Brain microvascular endothelial cell (primary cell): ENCODE data around the gene TAB3.
A peak's percentile ranks its signal among the peaks of the same experiment; 100 is the strongest.

Source experiments
- DNase-seq: peaks from one replicate; pipeline ENCODE4 v3.0.0-alpha.2; 2020
- H3K27ac ChIP-seq: fragments of 250-450 bp; sonication (Bioruptor Pico); 2 replicates; pipeline ENCODE4 v1.5.1; 2020; ENCODE audit warnings: mild to moderate bottlenecking, moderate library complexity
- H3K27me3 ChIP-seq: fragments of 250-450 bp; sonication (Bioruptor Pico); replicated peaks from 2 replicates; pipeline ENCODE4 v1.5.1; 2020; ENCODE audit warnings: mild to moderate bottlenecking
- H3K36me3 ChIP-seq: fragments of 250-450 bp; sonication (Bioruptor Pico); replicated peaks from 2 replicates; pipeline ENCODE4 v1.5.1; 2020; ENCODE audit warnings: mild to moderate bottlenecking
- H3K4me3 ChIP-seq: 2 replicates; pipeline ENCODE4 v1.5.1; 2011; ENCODE audit warnings: low read depth, mild to moderate bottlenecking, control low read depth, low read length, moderate library complexity
- in situ Hi-C: cut with HindIII; loops from 2 replicates; pipeline ENCODE4 v1.10.0; 2017; ENCODE audit warnings: low sequenced_read_pairs, low pct_ligation_motif_present
- TF ChIP-seq, protein P1 (sequence below): IDR thresholded peaks from 2 replicates; pipeline ENCODE4 v1.5.1; 2011; ENCODE audit warnings: low read depth, mild to moderate bottlenecking, moderate library complexity, low read length, control low read depth, inconsistent platforms; ENCODE audit errors: missing control alignments

TAB3 gene

GRCh38 chrX:30893206-30893605 is 4.2 kb upstream of the TAB3 start:
- Histone ChIP-seq H3K4me3 (no peak overlapping the region), H3K27ac (no peak overlapping the region), H3K27me3 (no peaks in the 10 kb centered on the region), H3K36me3 (no peaks in the 10 kb centered on the region)
- TF ChIP-seq, protein P1, sequence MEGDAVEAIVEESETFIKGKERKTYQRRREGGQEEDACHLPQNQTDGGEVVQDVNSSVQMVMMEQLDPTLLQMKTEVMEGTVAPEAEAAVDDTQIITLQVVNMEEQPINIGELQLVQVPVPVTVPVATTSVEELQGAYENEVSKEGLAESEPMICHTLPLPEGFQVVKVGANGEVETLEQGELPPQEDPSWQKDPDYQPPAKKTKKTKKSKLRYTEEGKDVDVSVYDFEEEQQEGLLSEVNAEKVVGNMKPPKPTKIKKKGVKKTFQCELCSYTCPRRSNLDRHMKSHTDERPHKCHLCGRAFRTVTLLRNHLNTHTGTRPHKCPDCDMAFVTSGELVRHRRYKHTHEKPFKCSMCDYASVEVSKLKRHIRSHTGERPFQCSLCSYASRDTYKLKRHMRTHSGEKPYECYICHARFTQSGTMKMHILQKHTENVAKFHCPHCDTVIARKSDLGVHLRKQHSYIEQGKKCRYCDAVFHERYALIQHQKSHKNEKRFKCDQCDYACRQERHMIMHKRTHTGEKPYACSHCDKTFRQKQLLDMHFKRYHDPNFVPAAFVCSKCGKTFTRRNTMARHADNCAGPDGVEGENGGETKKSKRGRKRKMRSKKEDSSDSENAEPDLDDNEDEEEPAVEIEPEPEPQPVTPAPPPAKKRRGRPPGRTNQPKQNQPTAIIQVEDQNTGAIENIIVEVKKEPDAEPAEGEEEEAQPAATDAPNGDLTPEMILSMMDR = no peak
- DNase-seq = peak; percentile 7
- in situ Hi-C loops = no loop called here

DNA sequence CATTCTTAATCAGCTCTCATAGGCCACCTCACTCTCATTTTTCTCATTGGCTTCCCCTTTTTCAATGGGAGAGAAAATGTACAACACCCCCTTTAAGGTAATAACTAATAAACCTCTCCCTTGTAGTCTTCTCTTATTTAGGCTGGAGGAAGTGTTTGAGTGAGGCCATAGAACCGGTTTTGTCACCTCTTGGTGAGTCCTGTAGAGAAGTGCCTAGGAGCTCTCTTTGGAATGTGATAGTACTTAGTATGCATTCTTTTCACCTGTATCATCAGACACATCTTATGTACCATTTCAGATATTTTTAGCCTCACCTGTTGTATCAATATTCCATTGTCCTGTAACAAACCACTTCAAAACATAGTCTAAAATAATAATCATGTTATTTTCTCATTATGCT is 3.5 kb upstream of the TAB3 start:
- no peaks in the 10 kb centered on the region for H3K36me3 ChIP-seq
- no peak for DNase-seq
- H3K27me3 ChIP-seq = no peaks in the 10 kb centered on the region
- no peak overlapping the region for H3K4me3 ChIP-seq
- in situ Hi-C loops = no loop called here
- no peak overlapping the region for H3K27ac ChIP-seq
- TF ChIP-seq, protein P1 = no peak

GRCh38 chrX:30888526-30889146 is 418 bp downstream of the TAB3 start:
- peak overlapping the region; percentile 67 for H3K4me3 ChIP-seq
- DNase-seq = no peak
- H3K36me3 ChIP-seq = no peaks in the 10 kb centered on the region
- in situ Hi-C loops = no loop called here
- peak overlapping the region; percentile 65 for H3K27ac ChIP-seq
- no peaks in the 10 kb centered on the region for H3K27me3 ChIP-seq
- TF ChIP-seq, protein P1 = no peak

DNA sequence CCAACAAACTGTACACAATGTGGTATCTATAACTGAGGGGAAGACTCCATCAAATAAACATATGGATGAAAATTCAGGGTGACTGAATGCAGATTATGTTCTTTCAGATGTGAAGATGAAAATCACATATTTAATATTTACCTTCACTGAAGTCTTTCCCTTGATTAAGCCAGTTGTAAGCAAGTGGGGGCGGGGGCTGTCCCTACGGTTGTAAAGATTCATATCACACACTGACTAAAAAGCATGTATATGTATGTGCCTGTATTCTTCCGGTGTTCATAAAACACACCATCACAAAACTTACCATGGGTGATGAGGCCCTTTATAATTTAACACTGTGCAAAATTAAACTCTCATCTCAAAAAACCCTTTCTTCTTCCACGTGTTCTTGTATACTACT is 1.3 kb downstream of the TAB3 start:
- Histone ChIP-seq H3K27me3 (no peaks in the 10 kb centered on the region), H3K36me3 (no peaks in the 10 kb centered on the region), H3K27ac (no peak overlapping the region), H3K4me3 (no peak overlapping the region)
- TF ChIP-seq, protein P1 = no peak
- in situ Hi-C loops = no loop called here
- DNase-seq = no peak

- Histone ChIP-seq H3K4me3 (no peak overlapping the region), H3K27ac (no peak overlapping the region), H3K36me3 (no peaks in the 10 kb centered on the region), H3K27me3 (no peaks in the 10 kb centered on the region)
- in situ Hi-C loops = no loop called here
- no peak for DNase-seq
- TF ChIP-seq, protein P1 = no peak
Observed at GRCh38 chrX:30887288-30887687, 1.8 kb downstream of the TAB3 start.

DNA sequence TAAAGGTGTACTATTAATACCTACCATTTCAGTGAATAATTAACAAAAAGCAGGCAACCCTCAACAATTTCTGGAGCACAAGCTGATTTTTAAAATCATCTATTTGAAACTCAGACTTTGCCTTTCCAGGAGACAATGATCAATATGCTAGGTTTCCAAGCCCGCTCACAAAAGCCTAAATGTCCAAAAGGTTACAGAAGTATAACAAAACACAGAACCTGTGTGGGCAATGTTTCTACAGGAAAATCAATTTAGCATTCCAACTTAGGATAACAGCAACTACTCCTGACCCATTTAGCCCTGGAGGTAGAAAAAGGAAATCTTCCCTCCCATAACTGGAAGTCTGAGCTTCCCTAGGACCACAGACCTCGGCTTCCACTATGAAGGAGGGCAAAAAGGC is 3.9 kb downstream of the TAB3 start:
- Histone ChIP-seq H3K27ac (no peak overlapping the region), H3K36me3 (no peaks in the 10 kb centered on the region), H3K27me3 (no peaks in the 10 kb centered on the region), H3K4me3 (no peak overlapping the region)
- in situ Hi-C loops = no loop called here
- TF ChIP-seq, protein P1 = no peak
- DNase-seq = no peak
